Ishikawa (cell line): ENCODE results near the gene ZNF488.

Source experiments
- CEBPB ChIP-seq: IDR thresholded peaks from 2 replicates; pipeline ENCODE4 v1.6.1; 2012
- CREB1 ChIP-seq: IDR thresholded peaks from 2 replicates; pipeline ENCODE4 v1.6.1; 2012; ENCODE audit warnings: low read depth
- EGR1 ChIP-seq: IDR thresholded peaks from 2 replicates; pipeline ENCODE4 v1.6.1; 2012
- EP300 ChIP-seq: IDR thresholded peaks from 2 replicates; pipeline ENCODE4 v1.6.1; 2012; ENCODE audit warnings: borderline replicate concordance
- FOXM1 ChIP-seq: IDR thresholded peaks from 2 replicates; pipeline ENCODE4 v1.6.1; 2012; ENCODE audit warnings: low read depth, borderline replicate concordance
- NFIC ChIP-seq: IDR thresholded peaks from 2 replicates; pipeline ENCODE4 v1.6.1; 2012
- RAD21 ChIP-seq: IDR thresholded peaks from 2 replicates; pipeline ENCODE4 v1.6.1; 2012; ENCODE audit warnings: low read depth
- REST ChIP-seq: IDR thresholded peaks from 2 replicates; pipeline ENCODE4 v1.6.1; 2012; ENCODE audit warnings: low read depth, mild to moderate bottlenecking
- TAF1 ChIP-seq: IDR thresholded peaks from 2 replicates; pipeline ENCODE4 v1.6.1; 2012; ENCODE audit warnings: low read depth, mild to moderate bottlenecking
- TCF12 ChIP-seq: IDR thresholded peaks from 2 replicates; pipeline ENCODE4 v1.6.1; 2012; ENCODE audit warnings: low read depth
- TEAD4 ChIP-seq: IDR thresholded peaks from 2 replicates; pipeline ENCODE4 v1.6.1; 2012
- YY1 ChIP-seq: IDR thresholded peaks from 2 replicates; pipeline ENCODE4 v1.6.1; 2012; ENCODE audit warnings: low read depth
- ZBTB7A ChIP-seq: IDR thresholded peaks from 2 replicates; pipeline ENCODE4 v1.6.1; 2012; ENCODE audit warnings: low read depth
- TF ChIP-seq, protein P1 (sequence below): IDR thresholded peaks from 2 replicates; pipeline ENCODE4 v1.6.1; 2012
- TF ChIP-seq, protein P2 (sequence below): IDR thresholded peaks from 2 replicates; pipeline ENCODE4 v1.6.1; 2012

Gene ZNF488

DNA sequence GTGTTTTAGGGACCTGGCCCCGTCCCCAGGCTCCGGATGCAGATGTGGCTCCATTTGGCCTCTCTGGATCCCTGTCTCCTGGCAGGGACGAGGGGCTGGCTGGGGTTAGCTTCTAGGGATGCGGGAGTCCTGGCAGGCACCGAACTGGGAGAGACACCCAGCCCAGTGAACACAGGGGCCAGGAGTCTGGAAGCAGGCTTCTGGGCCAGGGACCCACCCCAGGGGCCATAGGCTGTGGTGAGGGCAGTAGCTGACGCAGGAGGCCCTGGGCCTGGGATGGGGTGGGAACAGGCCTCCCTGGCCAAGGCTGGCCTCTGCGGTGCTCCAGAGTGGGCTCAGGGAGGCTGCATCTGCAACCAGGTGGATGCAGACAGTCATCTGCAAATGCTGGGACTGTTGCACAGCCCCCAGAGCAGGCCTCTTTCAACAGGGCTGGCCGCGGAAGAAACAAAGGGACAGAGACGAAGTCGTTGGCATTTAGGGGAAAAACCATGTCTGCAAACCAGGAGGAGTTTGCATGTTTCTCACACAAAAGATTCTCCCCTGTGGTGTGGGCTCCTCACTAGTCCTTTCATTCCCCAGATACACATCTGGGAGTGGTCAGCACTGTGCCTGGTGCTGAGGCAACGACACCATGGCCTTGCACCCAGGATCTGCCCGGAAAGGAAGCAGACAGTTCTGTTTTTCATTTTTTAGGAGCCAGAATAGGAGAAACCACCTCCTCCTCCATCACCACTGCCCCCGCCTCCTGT, 36.4 kb upstream of the ZNF488 start:
- no peak for TF ChIP-seq TAF1
- TF ChIP-seq CREB1: no peak
- no peak for TF ChIP-seq REST
- TF ChIP-seq ZBTB7A: no peak
- TF ChIP-seq, protein P1, sequence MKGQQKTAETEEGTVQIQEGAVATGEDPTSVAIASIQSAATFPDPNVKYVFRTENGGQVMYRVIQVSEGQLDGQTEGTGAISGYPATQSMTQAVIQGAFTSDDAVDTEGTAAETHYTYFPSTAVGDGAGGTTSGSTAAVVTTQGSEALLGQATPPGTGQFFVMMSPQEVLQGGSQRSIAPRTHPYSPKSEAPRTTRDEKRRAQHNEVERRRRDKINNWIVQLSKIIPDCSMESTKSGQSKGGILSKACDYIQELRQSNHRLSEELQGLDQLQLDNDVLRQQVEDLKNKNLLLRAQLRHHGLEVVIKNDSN: no peak
- TF ChIP-seq CEBPB: no peak
- no peak for TF ChIP-seq EGR1

- TF ChIP-seq EP300: no peak
- no peak for TF ChIP-seq RAD21
- TF ChIP-seq NFIC: no peak
- TF ChIP-seq FOXM1: no peak
- TF ChIP-seq, protein P1: no peak
- no peak for TF ChIP-seq TEAD4
- no peak for TF ChIP-seq CEBPB
- no peak for TF ChIP-seq CREB1
- TF ChIP-seq REST: no peak
- TF ChIP-seq TCF12: no peak
- TF ChIP-seq EGR1: no peak
- TF ChIP-seq, protein P2, sequence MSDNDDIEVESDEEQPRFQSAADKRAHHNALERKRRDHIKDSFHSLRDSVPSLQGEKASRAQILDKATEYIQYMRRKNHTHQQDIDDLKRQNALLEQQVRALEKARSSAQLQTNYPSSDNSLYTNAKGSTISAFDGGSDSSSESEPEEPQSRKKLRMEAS: no peak
- TF ChIP-seq YY1: no peak
- no peak for TF ChIP-seq ZBTB7A
- TF ChIP-seq TAF1: no peak
Measured at GRCh38 chr10:47419421-47419820, 35.3 kb upstream of the ZNF488 start.

DNA sequence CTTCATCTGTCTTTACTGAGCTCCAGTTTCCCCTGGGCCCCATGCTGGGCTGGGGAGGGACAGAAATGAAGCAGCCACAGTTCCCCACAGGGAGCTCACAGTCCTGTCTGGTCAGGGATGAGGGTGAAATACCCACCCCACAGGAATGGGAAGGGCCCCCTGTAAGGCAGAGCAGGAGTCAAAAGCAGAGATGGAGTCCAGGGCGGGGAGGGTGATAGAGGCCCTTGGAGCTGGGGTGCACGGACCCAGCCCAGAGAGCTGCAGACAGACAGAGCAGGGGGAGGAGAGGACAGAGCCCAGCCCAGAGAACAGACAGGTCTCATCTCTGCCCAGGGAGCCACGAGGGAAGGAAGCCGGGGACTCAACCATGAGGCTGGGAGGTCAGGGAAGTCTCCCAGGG, 34.9 kb upstream of the ZNF488 start:
- TF ChIP-seq NFIC: no peak
- TF ChIP-seq CREB1: no peak
- no peak for TF ChIP-seq TEAD4
- no peak for TF ChIP-seq FOXM1
- no peak for TF ChIP-seq RAD21
- TF ChIP-seq ZBTB7A: no peak
- TF ChIP-seq TCF12: no peak
- no peak for TF ChIP-seq YY1
- no peak for TF ChIP-seq EGR1

DNA sequence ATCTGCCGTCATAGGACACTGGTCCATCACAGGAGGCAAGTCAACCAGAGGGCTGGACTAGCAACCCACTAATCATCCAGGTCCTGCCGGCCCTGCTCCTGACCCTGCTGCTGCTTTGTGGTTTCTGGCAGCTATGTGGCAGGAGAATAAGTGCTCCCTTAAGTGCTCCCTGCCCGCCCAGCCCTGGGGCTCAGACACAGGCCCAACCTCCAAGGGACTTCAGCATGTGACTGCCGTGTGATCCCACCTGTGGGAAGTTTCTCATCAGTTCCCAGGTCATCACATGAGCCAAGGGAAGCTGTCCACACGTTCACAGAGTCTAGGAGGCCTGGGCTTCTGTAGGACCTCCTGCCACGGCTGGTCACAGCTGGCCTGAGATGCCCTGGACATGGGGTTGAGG, 34.2 kb upstream of the ZNF488 start:
- TF ChIP-seq, protein P1: no peak
- TF ChIP-seq EGR1: no peak

- TF ChIP-seq ZBTB7A (no peak), YY1 (no peak), REST (no peak), EGR1 (no peak), NFIC (no peak), TCF12 (no peak), CEBPB (no peak), TAF1 (no peak), RAD21 (no peak), TEAD4 (no peak), FOXM1 (no peak)
- TF ChIP-seq, protein P1: no peak
- TF ChIP-seq, protein P2: no peak
Measured at GRCh38 chr10:47415520-47416304, 31.6 kb upstream of the ZNF488 start.
